Neural cell (in vitro differentiated cells): ENCODE results near the gene ADORA2A.

Experiments used
- CTCF ChIP-seq: fragments of 450-650 bp; IDR thresholded peaks from 2 replicates; pipeline ENCODE4 v1.5.1; 2014; ENCODE audit warnings: antibody characterized with exemption, mild to moderate bottlenecking, moderate library complexity; ENCODE audit not compliant: poor library complexity, severe bottlenecking
- EP300 ChIP-seq: fragments of 450-650 bp; conservative IDR thresholded peaks from 2 replicates; pipeline ENCODE4 v1.6.1; 2014; ENCODE audit warnings: antibody characterized with exemption, mild to moderate bottlenecking, moderate library complexity; ENCODE audit not compliant: poor library complexity, severe bottlenecking
- EZH2 ChIP-seq: fragments of 200-600, 300-800 bp; shearing (Covaris generic), sonication (generic); IDR thresholded peaks from 2 replicates; pipeline ENCODE4 v1.6.1; 2014; ENCODE audit warnings: antibody characterized with exemption, low read length, borderline replicate concordance, mild to moderate bottlenecking; ENCODE audit not compliant: insufficient read depth, poor library complexity, severe bottlenecking
- MXI1 ChIP-seq: fragments of 450-650 bp; conservative IDR thresholded peaks from 2 replicates; pipeline ENCODE4 v1.6.1; 2014; ENCODE audit warnings: antibody characterized with exemption, mild to moderate bottlenecking; ENCODE audit not compliant: poor library complexity, severe bottlenecking
- POLR2AphosphoS5 ChIP-seq: IDR thresholded peaks from 2 replicates; pipeline ENCODE4 v1.6.1; 2012
- RAD21 ChIP-seq: fragments of 450-650 bp; conservative IDR thresholded peaks from 2 replicates; pipeline ENCODE4 v1.6.1; 2014; ENCODE audit warnings: antibody characterized with exemption, mild to moderate bottlenecking, moderate library complexity
- REST ChIP-seq: IDR thresholded peaks from 2 replicates; pipeline ENCODE4 v1.6.1; 2012; ENCODE audit warnings: borderline replicate concordance
- SMC3 ChIP-seq: fragments of 450-650 bp; conservative IDR thresholded peaks from 2 replicates; pipeline ENCODE4 v1.6.1; 2014; ENCODE audit warnings: antibody characterized with exemption, mild to moderate bottlenecking, moderate library complexity; ENCODE audit not compliant: poor library complexity
- TAF1 ChIP-seq: IDR thresholded peaks from 2 replicates; pipeline ENCODE4 v1.6.1; 2012; ENCODE audit warnings: low read depth

GRCh38 chr22:24416611-24417010, 10.8 kb upstream of the ADORA2A start:
- TF ChIP-seq CTCF (no peak), EP300 (no peak), REST (no peak), TAF1 (no peak), POLR2AphosphoS5 (no peak), EZH2 (no peak), RAD21 (no peak), SMC3 (no peak), MXI1 (no peak)
